B cell (primary cell): Measurements from ENCODE around the gene DRICH1. TPM values are rescaled to one million over a fixed set of nuclear protein-coding genes. Genes with fewer than 3 reads are reported as not detected.

ENCODE experiments used
- ATAC-seq: fragments of 200-7000 bp; cut with Tn5 transposase; one replicate; pipeline ENCODE4 v1.10.0; 2021; ENCODE audit warnings: low read depth, mild to moderate bottlenecking, moderate number of reproducible peaks, moderate library complexity
- CTCF ChIA-PET: fragments of 350-600 bp; sonication (Branson Sonifier 250); formaldehyde crosslinking; loops from one replicate; lab custom pipeline; 2021; ENCODE audit warnings: antibody characterized with exemption, inconsistent platforms; lab: Charles Lee
- POLR2A ChIA-PET: fragments of 350-600 bp; sonication (Branson Sonifier 250); formaldehyde crosslinking; loops from one replicate; lab custom pipeline; 2021; ENCODE audit warnings: antibody characterized with exemption; lab: Charles Lee
- DNase-seq: peaks from one replicate; pipeline ENCODE4 v3.0.0; 2013
- H2AFZ ChIP-seq: 2 replicates; pipeline ENCODE4 v1.6.1; 2012; ENCODE audit warnings: mild to moderate bottlenecking, low read depth, low read length; ENCODE audit not compliant: insufficient read depth, poor library complexity, severe bottlenecking
- H3K27ac ChIP-seq, 2 donors: 1 replicate in 1 of 2; 2 replicates in 1 of 2; pipeline ENCODE4 v1.5.1; 2012 to 2013; ENCODE audit warnings: low read length in 2 of 2, mild to moderate bottlenecking in 2 of 2, moderate library complexity in 1 of 2
- H3K27me3 ChIP-seq, 4 experiments: fragments of 200-600 bp in 1 of 4; sonication (generic) in 1 of 4; replicated peaks in 1 of 4; 1 replicate in 2 of 4; 2 replicates in 2 of 4; pipeline versions ENCODE4 v1.6.1 to v1.7.0; 2013 to 2016; ENCODE audit warnings: low read length in 3 of 4, mild to moderate bottlenecking in 2 of 4, mixed read lengths in 1 of 4, moderate library complexity in 1 of 4; ENCODE audit not compliant: insufficient read depth in 4 of 4, control insufficient read depth in 3 of 4; ENCODE audit errors: control extremely low read depth in 1 of 4
- H3K36me3 ChIP-seq, 2 experiments: replicated peaks in 1 of 2; 1 replicate in 1 of 2; 2 replicates in 1 of 2; pipeline versions ENCODE4 v1.6.1 to v1.7.1; 2013; ENCODE audit warnings: low read length in 1 of 2; ENCODE audit not compliant: insufficient read depth in 2 of 2, control insufficient read depth in 1 of 2; ENCODE audit errors: control extremely low read depth in 1 of 2, extremely low read depth in 1 of 2
- H3K4me1 ChIP-seq, 2 donors: fragments of 200-600 bp in 1 of 2; sonication (generic) in 1 of 2; 1 replicate in 1 of 2; 2 replicates in 1 of 2; pipeline versions ENCODE4 v1.5.1 to v1.6.1; 2013 to 2017; ENCODE audit warnings: low read length in 2 of 2; ENCODE audit not compliant: control insufficient read depth in 2 of 2, insufficient read depth in 2 of 2
- H3K4me2 ChIP-seq: replicated peaks from 2 replicates; pipeline ENCODE3; 2012; ENCODE audit warnings: mild to moderate bottlenecking, low read depth, low read length; ENCODE audit not compliant: poor library complexity, severe bottlenecking
- H3K4me3 ChIP-seq, 5 experiments: fragments of 200-600 bp in 1 of 5; sonication (generic) in 1 of 5; 1 replicate in 3 of 5; 2 replicates in 2 of 5; pipeline versions ENCODE4 v1.5.1 to v1.7.0; 2011 to 2016; ENCODE audit warnings: low read length in 4 of 5, mild to moderate bottlenecking in 4 of 5, low read depth in 2 of 5, control low read depth in 1 of 5, moderate library complexity in 1 of 5; ENCODE audit not compliant: insufficient read depth in 1 of 5; ENCODE audit errors: control extremely low read depth in 1 of 5, extremely low read depth in 1 of 5
- H3K79me2 ChIP-seq: fragments of 200-600 bp; sonication (generic); one replicate; pipeline ENCODE4 v1.6.0; 2016; ENCODE audit warnings: low read length; ENCODE audit not compliant: control insufficient read depth, insufficient read depth
- H3K9ac ChIP-seq: fragments of 200-600 bp; sonication (generic); 2 replicates; pipeline ENCODE4 v1.6.1; 2017; ENCODE audit warnings: mild to moderate bottlenecking, low read length, moderate library complexity
- H3K9me3 ChIP-seq, 3 donors: one replicate each; pipeline versions ENCODE4 v1.6.1 to v1.7.1; 2013; ENCODE audit warnings: low read length in 2 of 3; ENCODE audit not compliant: control insufficient read depth in 2 of 3, insufficient read depth in 1 of 3; ENCODE audit errors: control extremely low read depth in 1 of 3
- H4K20me1 ChIP-seq: 2 replicates; pipeline ENCODE4 v1.6.0; 2012; ENCODE audit warnings: mild to moderate bottlenecking, low read length; ENCODE audit not compliant: insufficient read depth, control insufficient read depth, poor library complexity, severe bottlenecking
- H3K27ac Mint-ChIP-seq: one replicate; pipeline ENCODE4 v1.8.0; 2021; ENCODE audit warnings: mixed read lengths
- H3K27me3 Mint-ChIP-seq: one replicate; pipeline ENCODE4 v1.8.0; 2021; ENCODE audit warnings: mixed read lengths
- H3K4me1 Mint-ChIP-seq: one replicate; pipeline ENCODE4 v1.8.0; 2021; ENCODE audit warnings: mixed read lengths
- H3K4me3 Mint-ChIP-seq: one replicate; pipeline ENCODE4 v1.8.0; 2021; ENCODE audit warnings: mixed read lengths
- H3K9me3 Mint-ChIP-seq: one replicate; pipeline ENCODE4 v1.8.0; 2022; ENCODE audit warnings: mixed read lengths; ENCODE audit not compliant: insufficient read depth
- EZH2 ChIP-seq: IDR thresholded peaks from 2 replicates; pipeline ENCODE4 v1.6.1; 2012; ENCODE audit warnings: borderline replicate concordance, low read depth, mild to moderate bottlenecking, moderate library complexity, low read length; ENCODE audit not compliant: insufficient read depth, poor library complexity, severe bottlenecking
- WGBS: methylation state at CpG from one replicate; pipeline ENCODE4 v1.1.5; 2013; ENCODE audit warnings: missing lambda C conversion rate; ENCODE audit not compliant: insufficient coverage; 5-methylcytosine and 5-hydroxymethylcytosine counted together
- intact Hi-C: fragments of 100-400 bp; cut with micrococcal nuclease; formaldehyde crosslinking; loops from one replicate; pipeline ENCODE4 v1.10.0; 2022
- polyA plus RNA-seq: library from polyadenylated mRNA; depleted of rRNA; stranded (reverse); fragments of >200 nt; gene quantifications from 2 replicates; pipeline ENCODE4 v1.2.3, GENCODE V29; 2012
- total RNA-seq, 2 donors: library from RNA; stranded (reverse); fragments of 120-200 nt in 1 of 2; gene quantifications; 1 replicate in 1 of 2; 2 replicates in 1 of 2; pipeline versions ENCODE4 v1.2.3 to v1.2.4, GENCODE V29; 2013 to 2022
- TF ChIP-seq, protein P1 (sequence below): fragments of 200-600 bp; IDR thresholded peaks from one replicate; pipeline ENCODE4 v1.8.0; 2022; ENCODE audit warnings: antibody characterized with exemption, mild to moderate bottlenecking

The DRICH1 gene
- total and polyA plus RNA-seq, 2 donors (not counting 1 experiment from before 2014, with no cell fraction given): 0.37 to 1.5 TPM

DNA sequence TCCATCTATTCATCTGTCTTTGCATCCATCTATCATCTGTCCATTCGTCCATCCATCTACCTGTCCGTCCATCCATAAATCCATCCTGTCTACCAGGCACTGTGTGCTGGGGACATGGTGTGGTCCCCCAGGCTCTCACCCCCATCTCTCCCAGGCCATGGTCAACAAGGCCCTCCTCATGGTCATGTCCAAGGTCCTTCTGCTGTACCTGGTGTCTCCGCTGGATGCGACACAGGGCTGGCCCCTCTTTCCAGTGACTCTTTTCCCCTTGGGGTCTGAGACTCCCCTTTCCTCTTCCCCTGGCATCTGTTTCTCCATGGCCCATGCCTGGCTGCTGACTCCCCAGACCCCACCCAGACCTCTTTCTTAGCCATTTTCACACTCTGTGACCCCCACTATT is 56.5 kb downstream of the DRICH1 start:
- ChIA-PET CTCF (no interaction called here), POLR2A (no interaction called here)
- no peak overlapping the region for H3K27ac Mint-ChIP-seq
- Histone ChIP-seq H2AFZ (no peak overlapping the region), H3K79me2 (peaks cover 6% of the 10 kb centered on the region), H3K9ac (no peak overlapping the region), H3K4me1 (peaks cover 15 to 22% of the 10 kb centered on the region in 2 donors), H3K36me3 (no peaks in the 10 kb centered on the region), H4K20me1 (no peaks in the 10 kb centered on the region), H3K9me3 (no peaks in the 10 kb centered on the region), H3K27me3 (peaks cover 0 to 13% (median 6%) of the 10 kb centered on the region in 4 experiments), H3K27ac (no peak overlapping the region), H3K4me3 (no peak overlapping the region), H3K4me2 (no peak overlapping the region)
- no peak for TF ChIP-seq EZH2
- TF ChIP-seq, protein P1, sequence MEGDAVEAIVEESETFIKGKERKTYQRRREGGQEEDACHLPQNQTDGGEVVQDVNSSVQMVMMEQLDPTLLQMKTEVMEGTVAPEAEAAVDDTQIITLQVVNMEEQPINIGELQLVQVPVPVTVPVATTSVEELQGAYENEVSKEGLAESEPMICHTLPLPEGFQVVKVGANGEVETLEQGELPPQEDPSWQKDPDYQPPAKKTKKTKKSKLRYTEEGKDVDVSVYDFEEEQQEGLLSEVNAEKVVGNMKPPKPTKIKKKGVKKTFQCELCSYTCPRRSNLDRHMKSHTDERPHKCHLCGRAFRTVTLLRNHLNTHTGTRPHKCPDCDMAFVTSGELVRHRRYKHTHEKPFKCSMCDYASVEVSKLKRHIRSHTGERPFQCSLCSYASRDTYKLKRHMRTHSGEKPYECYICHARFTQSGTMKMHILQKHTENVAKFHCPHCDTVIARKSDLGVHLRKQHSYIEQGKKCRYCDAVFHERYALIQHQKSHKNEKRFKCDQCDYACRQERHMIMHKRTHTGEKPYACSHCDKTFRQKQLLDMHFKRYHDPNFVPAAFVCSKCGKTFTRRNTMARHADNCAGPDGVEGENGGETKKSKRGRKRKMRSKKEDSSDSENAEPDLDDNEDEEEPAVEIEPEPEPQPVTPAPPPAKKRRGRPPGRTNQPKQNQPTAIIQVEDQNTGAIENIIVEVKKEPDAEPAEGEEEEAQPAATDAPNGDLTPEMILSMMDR: no peak
- ATAC-seq (no peak), DNase-seq (no peak)
- intact Hi-C loops: no loop called here
- H3K27me3 Mint-ChIP-seq: peaks cover 14% of the 10 kb centered on the region
- 88% methylated on average over 4 of the region's 4 CpGs for WGBS
- H3K4me3 Mint-ChIP-seq: no peak overlapping the region
- H3K4me1 Mint-ChIP-seq: peaks cover 10% of the 10 kb centered on the region
- H3K9me3 Mint-ChIP-seq: no peaks in the 10 kb centered on the region

DNA sequence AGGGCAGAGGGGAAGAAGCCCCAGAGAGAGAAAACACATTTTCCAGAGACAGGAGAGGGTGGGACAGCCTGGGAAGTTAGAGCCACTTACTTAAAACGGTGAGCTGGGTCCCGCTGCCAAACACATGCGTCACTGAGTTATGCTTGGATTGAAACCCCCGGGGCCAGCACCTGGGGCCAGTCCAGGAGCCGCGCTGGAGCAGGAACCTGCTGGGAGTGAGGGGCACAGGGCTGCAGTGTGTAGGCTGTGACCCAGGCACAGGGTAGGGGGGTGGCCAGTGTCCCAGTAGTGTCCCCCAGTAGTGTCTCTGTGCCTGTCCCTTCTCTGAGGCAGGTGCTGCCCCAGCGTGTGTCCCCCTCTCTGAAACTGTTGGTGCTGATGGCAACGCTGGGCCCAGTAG is 57.2 kb downstream of the DRICH1 start:
- H3K9ac ChIP-seq: no peak overlapping the region
- peaks cover 5% of the 10 kb centered on the region for H3K79me2 ChIP-seq
- POLR2A ChIA-PET: no interaction called here
- CTCF ChIA-PET: no interaction called here
- Mint-ChIP-seq H3K27ac (no peak overlapping the region), H3K4me1 (peaks cover 9% of the 10 kb centered on the region), H3K4me3 (no peak overlapping the region), H3K9me3 (no peaks in the 10 kb centered on the region), H3K27me3 (peaks cover 14% of the 10 kb centered on the region)
- no peak overlapping the region for H3K27ac ChIP-seq
- ATAC-seq (no peak), DNase-seq (no peak)
- WGBS: 90% methylated on average over 6 of the region's 8 CpGs
- H3K4me3 ChIP-seq: no peak overlapping the region
- no peaks in the 10 kb centered on the region for H3K36me3 ChIP-seq
- intact Hi-C loops: no loop called here
- no peaks in the 10 kb centered on the region for H4K20me1 ChIP-seq
- TF ChIP-seq, protein P1: no peak
- no peak for TF ChIP-seq EZH2
- H3K9me3 ChIP-seq: no peaks in the 10 kb centered on the region
- H3K4me2 ChIP-seq: no peak overlapping the region
- peaks cover 0 to 13% (median 6%) of the 10 kb centered on the region in 4 experiments for H3K27me3 ChIP-seq
- H3K4me1 ChIP-seq: peaks cover 8 to 17% of the 10 kb centered on the region in 2 donors
- no peak overlapping the region for H2AFZ ChIP-seq
